Liver (tissue), 9 donors: ENCODE results near the gene EMP1. TPM values are rescaled to one million over a fixed set of nuclear protein-coding genes. Genes with fewer than 3 reads are reported as not detected.

Experiments
- DNase-seq: peaks from one replicate; pipeline ENCODE4 v3.0.0-alpha.2; 2017; ENCODE audit warnings: low spot score
- H3K27ac ChIP-seq, 2 donors: one replicate each; pipeline ENCODE4 v1.7.0; 2013; ENCODE audit warnings: inconsistent platforms in 2 of 2, low read length in 2 of 2, control low read depth in 1 of 2, low read depth in 1 of 2, mild to moderate bottlenecking in 1 of 2
- H3K27me3 ChIP-seq, 4 donors: one replicate each; pipeline versions ENCODE4 v1.6.1 to v1.7.0; 2013; ENCODE audit warnings: low read length in 3 of 4, inconsistent platforms in 1 of 4, mild to moderate bottlenecking in 1 of 4, moderate library complexity in 1 of 4; ENCODE audit not compliant: control insufficient read depth in 4 of 4, insufficient read depth in 4 of 4
- H3K36me3 ChIP-seq, 4 donors: one replicate each; pipeline versions ENCODE4 v1.6.1 to v1.7.0; 2013; ENCODE audit warnings: low read length in 3 of 4, mild to moderate bottlenecking in 3 of 4, low read depth in 1 of 4, moderate library complexity in 1 of 4; ENCODE audit not compliant: control insufficient read depth in 4 of 4, insufficient read depth in 3 of 4
- H3K4me1 ChIP-seq, 4 donors: one replicate each; pipeline versions ENCODE4 v1.6.1 to v1.7.0; 2013; ENCODE audit warnings: low read length in 3 of 4, mild to moderate bottlenecking in 3 of 4, moderate library complexity in 1 of 4; ENCODE audit not compliant: control insufficient read depth in 4 of 4, insufficient read depth in 4 of 4
- H3K4me3 ChIP-seq, 3 donors: one replicate each; pipeline versions ENCODE4 v1.6.1 to v1.7.0; 2013; ENCODE audit warnings: low read length in 3 of 3, control low read depth in 1 of 3, low read depth in 1 of 3, mild to moderate bottlenecking in 1 of 3
- H3K9ac ChIP-seq, 2 donors: one replicate each; pipeline ENCODE4 v1.7.0; 2013; ENCODE audit warnings: low read length in 2 of 2, mild to moderate bottlenecking in 2 of 2, moderate library complexity in 2 of 2, control low read depth in 1 of 2, low read depth in 1 of 2
- H3K9me3 ChIP-seq, 4 donors: one replicate each; pipeline versions ENCODE4 v1.6.1 to v1.7.0; 2013; ENCODE audit warnings: low read length in 3 of 4; ENCODE audit not compliant: control insufficient read depth in 4 of 4
- EGR1 ChIP-seq, 2 donors: IDR thresholded peaks; 2 replicates each; pipeline ENCODE4 v1.6.1; 2016 to 2018; ENCODE audit warnings: antibody characterized with exemption in 2 of 2, low read depth in 2 of 2
- FOXA1 ChIP-seq: IDR thresholded peaks from 2 replicates; pipeline ENCODE4 v1.6.1; 2016; ENCODE audit warnings: antibody characterized with exemption
- FOXA2 ChIP-seq: IDR thresholded peaks from 2 replicates; pipeline ENCODE4 v1.6.1; 2016; ENCODE audit warnings: antibody characterized with exemption
- GABPA ChIP-seq, 2 donors: IDR thresholded peaks in 1 of 2; conservative IDR thresholded peaks in 1 of 2; 2 replicates each; pipeline ENCODE4 v1.6.1; 2016; ENCODE audit warnings: antibody characterized with exemption in 2 of 2, mild to moderate bottlenecking in 1 of 2, moderate library complexity in 1 of 2
- HNF4A ChIP-seq, 2 donors: conservative IDR thresholded peaks; 2 replicates each; pipeline ENCODE4 v1.6.1; 2016; ENCODE audit warnings: antibody characterized with exemption in 2 of 2, mild to moderate bottlenecking in 2 of 2
- HNF4G ChIP-seq: IDR thresholded peaks from 2 replicates; pipeline ENCODE4 v1.6.1; 2016; ENCODE audit warnings: antibody characterized with exemption
- JUND ChIP-seq, 2 donors: IDR thresholded peaks; 2 replicates each; pipeline ENCODE4 v1.6.1; 2016; ENCODE audit warnings: antibody characterized with exemption in 2 of 2
- NR2F2 ChIP-seq: IDR thresholded peaks from 2 replicates; pipeline ENCODE4 v1.6.1; 2016; ENCODE audit warnings: antibody characterized with exemption
- RAD21 ChIP-seq, 2 donors: IDR thresholded peaks; 2 replicates each; pipeline ENCODE4 v1.6.1; 2016; ENCODE audit warnings: antibody characterized with exemption in 2 of 2, mild to moderate bottlenecking in 2 of 2
- RXRA ChIP-seq, 2 donors: IDR thresholded peaks; 2 replicates each; pipeline ENCODE4 v1.6.1; 2017 to 2018; ENCODE audit warnings: antibody characterized with exemption in 2 of 2, mild to moderate bottlenecking in 1 of 2
- SP1 ChIP-seq: IDR thresholded peaks from 2 replicates; pipeline ENCODE4 v1.6.1; 2018; ENCODE audit warnings: antibody characterized with exemption, mild to moderate bottlenecking
- TAF1 ChIP-seq: conservative IDR thresholded peaks from 2 replicates; pipeline ENCODE4 v1.6.1; 2016; ENCODE audit warnings: antibody characterized with exemption, mild to moderate bottlenecking
- YY1 ChIP-seq: IDR thresholded peaks from 2 replicates; pipeline ENCODE4 v1.6.1; 2016; ENCODE audit warnings: antibody characterized with exemption, mild to moderate bottlenecking
- WGBS: extraction: QIAGEN DNeasy Blood & Tissue Kit; methylation state at CpG from one replicate; pipeline ENCODE4 v1.1.7; 2013; 5-methylcytosine and 5-hydroxymethylcytosine counted together
- polyA plus RNA-seq, 2 donors: library from polyadenylated mRNA; stranded (reverse) in 1 of 2; unstranded in 1 of 2; fragments of 200-250 nt in 1 of 2; fragments of >200 nt in 1 of 2; fragmentation: Nextera tagmentation in 1 of 2; extraction: Ambion mirVana in 1 of 2; gene quantifications; one replicate each; pipeline versions ENCODE4 v1.2.1 to v1.2.3, GENCODE V29; 2013 to 2015
- total RNA-seq, 2 donors: library from RNA; depleted of rRNA; stranded (reverse); fragments of >200 nt; gene quantifications; one replicate each; pipeline ENCODE4 v1.2.3, GENCODE V29; 2014
- TF ChIP-seq, protein P1 (sequence below): IDR thresholded peaks from 2 replicates; pipeline ENCODE4 v1.6.1; 2016; ENCODE audit warnings: antibody characterized with exemption
- TF ChIP-seq, protein P2 (sequence below): IDR thresholded peaks from 2 replicates; pipeline ENCODE4 v1.6.1; 2016; ENCODE audit warnings: antibody characterized with exemption, mild to moderate bottlenecking
- TF ChIP-seq, protein P3 (sequence below): fragments of 150-350 bp; IDR thresholded peaks from 2 replicates; pipeline ENCODE4 v1.5.1; 2017; ENCODE audit warnings: improper control_type of control experiment, low read depth, low read length; ENCODE audit not compliant: missing input control
- TF ChIP-seq, protein P4 (sequence below): IDR thresholded peaks from 2 replicates; pipeline ENCODE4 v1.6.1; 2016; ENCODE audit warnings: antibody characterized with exemption
- donor health status: healthy.
- donor health status: healthy.
- donor health status: healthy.
- donor health status: healthy.
- donor health status: healthy.

EMP1 gene
- total and polyA plus RNA-seq, 4 donors = 1.6 to 5.6 (median 3.6) TPM

- H3K36me3 ChIP-seq = no peaks in the 10 kb centered on the region
- no peaks in the 10 kb centered on the region for H3K9me3 ChIP-seq
- TF ChIP-seq HNF4G (no peak), FOXA1 (no peak), RAD21 (IDR thresholded peaks at IDR 0.05) (no peak), FOXA2 (no peak)
- no peak overlapping the region for H3K9ac ChIP-seq
- 97% methylated on average over 3 of the region's 3 CpGs for WGBS
- no peak for DNase-seq
- no peaks in the 10 kb centered on the region for H3K27me3 ChIP-seq
- no peak overlapping the region for H3K27ac ChIP-seq
- no peak overlapping the region for H3K4me3 ChIP-seq
- H3K4me1 ChIP-seq = peaks cover 0 to 4% (median 0%) of the 10 kb centered on the region in 4 donors
Observed at GRCh38 chr12:13252616-13253015, 56.1 kb downstream of the EMP1 start.

DNA sequence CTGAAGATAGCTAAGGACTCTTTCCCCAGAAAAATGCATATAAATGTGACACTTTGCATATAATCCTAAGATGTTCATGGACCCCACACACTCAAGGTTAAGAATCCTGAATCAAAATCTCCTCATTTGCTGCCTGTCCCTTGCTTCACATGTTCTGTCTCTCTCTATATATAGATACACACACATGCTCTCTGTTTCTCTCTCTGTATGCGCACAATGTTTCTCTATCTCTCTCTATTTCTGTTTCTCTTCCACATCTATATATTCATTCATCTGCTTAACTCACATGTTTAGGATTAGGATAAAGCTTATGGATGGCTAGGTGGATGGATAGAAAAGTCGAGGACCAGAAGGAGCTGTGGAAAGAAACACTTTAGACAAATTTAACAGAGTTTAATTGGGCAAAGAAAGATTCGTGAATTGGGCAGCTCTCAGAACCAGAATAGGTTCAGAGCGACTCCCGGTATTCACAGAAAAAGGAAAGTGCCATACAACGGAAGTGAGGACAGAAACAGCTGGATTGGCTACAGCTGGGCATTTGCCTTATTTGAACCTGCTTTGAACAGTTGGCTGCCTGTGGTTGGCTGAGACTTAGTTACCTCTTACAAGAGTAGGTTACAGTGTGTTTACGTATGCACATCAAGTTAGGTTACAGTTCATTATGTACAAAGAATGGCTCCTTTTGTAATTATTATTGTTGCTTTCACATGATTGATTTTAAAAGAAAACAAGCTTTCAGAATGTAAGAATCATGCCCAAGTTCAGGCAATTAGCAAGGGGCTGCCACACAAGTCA, 57.6 kb downstream of the EMP1 start:
- TF ChIP-seq SP1 = no peak
- no peak for TF ChIP-seq HNF4G
- TF ChIP-seq RXRA (IDR thresholded peaks at IDR 0.05) = no peak
- TF ChIP-seq, protein P1, sequence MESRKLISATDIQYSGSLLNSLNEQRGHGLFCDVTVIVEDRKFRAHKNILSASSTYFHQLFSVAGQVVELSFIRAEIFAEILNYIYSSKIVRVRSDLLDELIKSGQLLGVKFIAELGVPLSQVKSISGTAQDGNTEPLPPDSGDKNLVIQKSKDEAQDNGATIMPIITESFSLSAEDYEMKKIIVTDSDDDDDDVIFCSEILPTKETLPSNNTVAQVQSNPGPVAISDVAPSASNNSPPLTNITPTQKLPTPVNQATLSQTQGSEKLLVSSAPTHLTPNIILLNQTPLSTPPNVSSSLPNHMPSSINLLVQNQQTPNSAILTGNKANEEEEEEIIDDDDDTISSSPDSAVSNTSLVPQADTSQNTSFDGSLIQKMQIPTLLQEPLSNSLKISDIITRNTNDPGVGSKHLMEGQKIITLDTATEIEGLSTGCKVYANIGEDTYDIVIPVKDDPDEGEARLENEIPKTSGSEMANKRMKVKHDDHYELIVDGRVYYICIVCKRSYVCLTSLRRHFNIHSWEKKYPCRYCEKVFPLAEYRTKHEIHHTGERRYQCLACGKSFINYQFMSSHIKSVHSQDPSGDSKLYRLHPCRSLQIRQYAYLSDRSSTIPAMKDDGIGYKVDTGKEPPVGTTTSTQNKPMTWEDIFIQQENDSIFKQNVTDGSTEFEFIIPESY = no peak
- TF ChIP-seq YY1 = no peak
- TF ChIP-seq, protein P2, sequence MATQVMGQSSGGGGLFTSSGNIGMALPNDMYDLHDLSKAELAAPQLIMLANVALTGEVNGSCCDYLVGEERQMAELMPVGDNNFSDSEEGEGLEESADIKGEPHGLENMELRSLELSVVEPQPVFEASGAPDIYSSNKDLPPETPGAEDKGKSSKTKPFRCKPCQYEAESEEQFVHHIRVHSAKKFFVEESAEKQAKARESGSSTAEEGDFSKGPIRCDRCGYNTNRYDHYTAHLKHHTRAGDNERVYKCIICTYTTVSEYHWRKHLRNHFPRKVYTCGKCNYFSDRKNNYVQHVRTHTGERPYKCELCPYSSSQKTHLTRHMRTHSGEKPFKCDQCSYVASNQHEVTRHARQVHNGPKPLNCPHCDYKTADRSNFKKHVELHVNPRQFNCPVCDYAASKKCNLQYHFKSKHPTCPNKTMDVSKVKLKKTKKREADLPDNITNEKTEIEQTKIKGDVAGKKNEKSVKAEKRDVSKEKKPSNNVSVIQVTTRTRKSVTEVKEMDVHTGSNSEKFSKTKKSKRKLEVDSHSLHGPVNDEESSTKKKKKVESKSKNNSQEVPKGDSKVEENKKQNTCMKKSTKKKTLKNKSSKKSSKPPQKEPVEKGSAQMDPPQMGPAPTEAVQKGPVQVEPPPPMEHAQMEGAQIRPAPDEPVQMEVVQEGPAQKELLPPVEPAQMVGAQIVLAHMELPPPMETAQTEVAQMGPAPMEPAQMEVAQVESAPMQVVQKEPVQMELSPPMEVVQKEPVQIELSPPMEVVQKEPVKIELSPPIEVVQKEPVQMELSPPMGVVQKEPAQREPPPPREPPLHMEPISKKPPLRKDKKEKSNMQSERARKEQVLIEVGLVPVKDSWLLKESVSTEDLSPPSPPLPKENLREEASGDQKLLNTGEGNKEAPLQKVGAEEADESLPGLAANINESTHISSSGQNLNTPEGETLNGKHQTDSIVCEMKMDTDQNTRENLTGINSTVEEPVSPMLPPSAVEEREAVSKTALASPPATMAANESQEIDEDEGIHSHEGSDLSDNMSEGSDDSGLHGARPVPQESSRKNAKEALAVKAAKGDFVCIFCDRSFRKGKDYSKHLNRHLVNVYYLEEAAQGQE = no peak
- no peak for TF ChIP-seq JUND (IDR thresholded peaks at IDR 0.05)
- TF ChIP-seq HNF4A (conservative IDR thresholded peaks at IDR 0.05) = no peak
- no peak for TF ChIP-seq GABPA (IDR thresholded peaks at IDR 0.05 in 1 of 2, conservative IDR thresholded peaks at IDR 0.05 in 1 of 2)
- no peak for TF ChIP-seq EGR1 (IDR thresholded peaks at IDR 0.05; ENCODE audit: low read depth in 2 of 2)
- TF ChIP-seq, protein P3, sequence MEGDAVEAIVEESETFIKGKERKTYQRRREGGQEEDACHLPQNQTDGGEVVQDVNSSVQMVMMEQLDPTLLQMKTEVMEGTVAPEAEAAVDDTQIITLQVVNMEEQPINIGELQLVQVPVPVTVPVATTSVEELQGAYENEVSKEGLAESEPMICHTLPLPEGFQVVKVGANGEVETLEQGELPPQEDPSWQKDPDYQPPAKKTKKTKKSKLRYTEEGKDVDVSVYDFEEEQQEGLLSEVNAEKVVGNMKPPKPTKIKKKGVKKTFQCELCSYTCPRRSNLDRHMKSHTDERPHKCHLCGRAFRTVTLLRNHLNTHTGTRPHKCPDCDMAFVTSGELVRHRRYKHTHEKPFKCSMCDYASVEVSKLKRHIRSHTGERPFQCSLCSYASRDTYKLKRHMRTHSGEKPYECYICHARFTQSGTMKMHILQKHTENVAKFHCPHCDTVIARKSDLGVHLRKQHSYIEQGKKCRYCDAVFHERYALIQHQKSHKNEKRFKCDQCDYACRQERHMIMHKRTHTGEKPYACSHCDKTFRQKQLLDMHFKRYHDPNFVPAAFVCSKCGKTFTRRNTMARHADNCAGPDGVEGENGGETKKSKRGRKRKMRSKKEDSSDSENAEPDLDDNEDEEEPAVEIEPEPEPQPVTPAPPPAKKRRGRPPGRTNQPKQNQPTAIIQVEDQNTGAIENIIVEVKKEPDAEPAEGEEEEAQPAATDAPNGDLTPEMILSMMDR = no peak
- TF ChIP-seq, protein P4, sequence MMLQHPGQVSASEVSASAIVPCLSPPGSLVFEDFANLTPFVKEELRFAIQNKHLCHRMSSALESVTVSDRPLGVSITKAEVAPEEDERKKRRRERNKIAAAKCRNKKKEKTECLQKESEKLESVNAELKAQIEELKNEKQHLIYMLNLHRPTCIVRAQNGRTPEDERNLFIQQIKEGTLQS = no peak
- TF ChIP-seq TAF1 = no peak
- no peak for TF ChIP-seq RAD21 (IDR thresholded peaks at IDR 0.05)
- no peak for TF ChIP-seq NR2F2
- Histone ChIP-seq H3K4me3 (no peak overlapping the region), H3K4me1 (peaks cover 0 to 4% (median 0%) of the 10 kb centered on the region in 4 donors), H3K9ac (no peak overlapping the region), H3K36me3 (no peaks in the 10 kb centered on the region), H3K27ac (no peak overlapping the region), H3K9me3 (no peaks in the 10 kb centered on the region), H3K27me3 (no peaks in the 10 kb centered on the region)
- DNase-seq = no peak
- WGBS = 89% methylated on average over 7 of the region's 7 CpGs
